Stimulated activated CD8-positive, alpha-beta memory T cell treated with anti-CD3 and anti-CD28 coated beads, Interleukin-7, amount 100 ng/mL, for 48 hours (primary cell): ENCODE data around the gene SSC5D.

ENCODE experiments used
- DNase-seq, 2 donors: peaks; one replicate each; pipeline ENCODE4 v3.0.0-alpha.2; 2020; ENCODE audit warnings: low read depth in 1 of 2; ENCODE audit errors: extremely low read depth in 1 of 2

SSC5D gene

DNA sequence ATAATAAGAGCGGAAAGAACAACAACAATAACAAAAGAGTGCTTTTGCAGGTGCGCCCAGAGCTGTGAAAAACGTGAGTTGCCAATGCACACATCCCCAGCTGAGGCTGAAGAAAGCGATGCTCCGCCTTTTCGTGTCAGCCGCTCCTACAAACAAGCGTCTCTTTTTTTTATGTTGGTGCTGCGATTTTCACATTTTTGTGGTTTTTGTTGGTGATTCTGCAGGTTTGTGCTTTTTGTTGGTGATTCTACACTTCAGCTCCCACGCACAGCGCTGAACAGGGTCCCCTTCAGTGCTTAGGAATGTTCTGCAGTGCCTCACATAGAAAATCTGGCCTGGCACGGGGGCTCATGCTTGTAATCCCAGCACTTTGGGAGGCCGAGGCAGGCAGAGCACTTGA is 64.4 kb downstream of the SSC5D start:
- DNase-seq = no peak

- DNase-seq = no peak
These were observed 65.3 kb downstream of the SSC5D start for GRCh38 chr19:55553217-55554182.

GRCh38 chr19:55554302-55554701 is 66.1 kb downstream of the SSC5D start:
- DNase-seq = no peak

DNA sequence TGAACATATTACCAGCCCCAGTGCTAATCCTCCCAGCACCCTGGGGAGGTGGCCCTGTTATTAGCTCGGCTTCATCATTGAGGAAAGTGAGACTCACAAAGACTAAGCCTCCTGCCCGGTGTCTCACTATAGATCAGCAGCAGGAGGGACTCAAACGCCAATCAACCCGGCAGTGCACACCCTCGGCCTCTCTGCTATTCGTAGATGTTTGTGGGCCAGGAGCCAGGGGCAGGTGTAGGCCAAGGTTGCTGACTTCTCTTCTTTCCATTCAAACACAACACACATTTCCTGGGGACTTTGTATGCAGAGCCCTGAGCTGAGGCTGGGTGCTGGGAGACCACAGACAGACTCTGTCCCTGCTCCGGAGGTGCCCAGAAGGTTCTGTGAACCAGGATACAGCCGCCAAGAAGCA is 66.5 kb downstream of the SSC5D start:
- no peak for DNase-seq

GRCh38 chr19:55559684-55560083 is 71.4 kb downstream of the SSC5D start:
- no peak for DNase-seq

DNA sequence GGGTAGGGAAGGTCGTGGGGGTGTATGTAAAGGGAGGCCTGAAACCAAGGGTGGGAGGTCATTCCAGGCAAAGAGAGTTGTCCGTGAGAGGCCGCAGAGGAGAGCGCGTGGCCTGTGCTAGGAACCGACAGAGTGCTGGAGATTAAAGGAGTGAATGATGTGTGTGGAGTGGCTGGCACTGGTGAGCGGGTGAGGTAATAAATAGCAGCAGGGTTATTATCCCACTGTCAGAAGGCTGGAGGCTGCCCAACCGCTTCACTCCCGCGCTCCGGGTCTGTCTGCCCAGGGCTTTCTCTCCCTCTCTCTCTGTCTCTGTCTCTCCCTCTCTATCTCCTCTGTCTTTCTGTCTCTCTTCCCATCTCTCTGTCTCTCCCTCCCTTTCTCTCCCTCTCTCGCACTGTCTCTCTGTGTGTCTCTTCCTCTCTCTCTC is 75.0 kb downstream of the SSC5D start:
- no peak for DNase-seq

DNA sequence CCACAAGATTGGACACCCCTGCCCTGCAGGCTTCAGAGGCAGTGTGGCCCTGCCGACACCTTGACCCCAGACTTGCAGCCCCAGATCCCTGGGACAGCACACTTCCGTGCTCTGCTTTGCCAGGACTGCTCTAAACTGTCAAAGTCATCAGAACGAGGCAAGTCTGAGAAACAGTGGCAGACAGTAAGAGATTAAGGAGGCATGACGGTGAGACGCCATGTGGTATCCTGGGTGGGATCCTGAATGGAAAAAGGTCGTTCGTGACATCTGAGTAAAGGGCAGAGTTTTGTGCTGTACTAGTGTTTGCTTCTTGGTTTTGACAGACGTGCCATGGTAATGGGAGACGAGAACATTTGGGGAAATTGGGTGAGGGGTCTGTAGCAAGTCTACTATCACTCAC is 78.6 kb downstream of the SSC5D start:
- DNase-seq = no peak

DNA sequence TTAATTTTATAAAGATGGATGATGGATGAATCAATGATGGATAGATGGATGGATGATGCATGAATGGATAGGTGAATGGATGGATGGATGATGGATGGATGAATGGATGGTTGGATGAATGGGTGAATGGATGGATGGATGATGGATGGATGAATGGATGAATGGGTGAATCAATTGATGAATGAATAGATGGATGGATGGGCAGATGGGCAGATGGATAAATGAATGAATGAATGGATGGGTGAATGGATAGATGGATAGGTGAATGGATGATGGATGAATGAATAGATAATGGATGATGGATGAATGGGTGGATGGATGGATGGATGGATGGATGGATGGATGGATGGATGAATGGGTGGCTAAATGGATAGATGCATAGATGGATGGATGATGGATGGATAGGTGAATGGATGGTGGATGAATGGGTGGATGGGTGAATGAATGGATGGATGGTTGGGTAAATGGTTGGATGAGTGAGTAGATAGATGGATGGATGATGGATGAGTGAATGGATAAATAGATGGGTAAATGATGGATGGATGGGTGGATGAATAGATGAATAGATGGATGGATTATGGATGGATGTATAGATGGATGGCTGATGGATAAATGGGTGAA is 79.6 kb downstream of the SSC5D start:
- no peak for DNase-seq
